ENCODE data around the gene PPFIA2. TPM values are rescaled to one million over a fixed set of nuclear protein-coding genes. Genes with fewer than 3 reads are reported as not detected.

The PPFIA2 gene
- total RNA-seq, 1 experiment from 2014 or later = not detected

- Histone ChIP-seq H3K4me3 (ENCODE audit: low read depth in 2 of 2, low read length in 2 of 2) (no peak overlapping the region), H3K27me3 (ENCODE audit: control insufficient read depth, insufficient read depth, low read length) (no peaks in the 10 kb centered on the region), H3K27ac (ENCODE audit: low read length) (no peak overlapping the region), H3K4me1 (ENCODE audit: control insufficient read depth, insufficient read depth, low read length) (no peaks in the 10 kb centered on the region), H3K36me3 (ENCODE audit: control insufficient read depth, insufficient read depth, low read length) (no peaks in the 10 kb centered on the region), H3K9me3 (ENCODE audit: control insufficient read depth, insufficient read depth, low read depth, low read length) (no peaks in the 10 kb centered on the region)
- BruUV-seq (replicated peaks) = no TSS peak
- ATAC-seq = no peak
- ChIA-PET CTCF (no interaction called here), POLR2A (no interaction called here)
- intact Hi-C loops (cut with micrococcal nuclease; ENCODE audit: unreplicated experiment) (no loop called here), in situ Hi-C loops (cut with HindIII; ENCODE audit: low pct_unique_long_range_greater_than_20kb, low sequenced_read_pairs) (no loop called here)
- TF ChIP-seq SIN3A (IDR thresholded peaks at IDR 0.05; ENCODE audit: borderline replicate concordance, insufficient read depth, low read depth, low read length) = no peak
- TF ChIP-seq POLR2AphosphoS5 (IDR thresholded peaks at IDR 0.05; ENCODE audit: low read depth, low read length) = no peak
- TF ChIP-seq, protein P1, sequence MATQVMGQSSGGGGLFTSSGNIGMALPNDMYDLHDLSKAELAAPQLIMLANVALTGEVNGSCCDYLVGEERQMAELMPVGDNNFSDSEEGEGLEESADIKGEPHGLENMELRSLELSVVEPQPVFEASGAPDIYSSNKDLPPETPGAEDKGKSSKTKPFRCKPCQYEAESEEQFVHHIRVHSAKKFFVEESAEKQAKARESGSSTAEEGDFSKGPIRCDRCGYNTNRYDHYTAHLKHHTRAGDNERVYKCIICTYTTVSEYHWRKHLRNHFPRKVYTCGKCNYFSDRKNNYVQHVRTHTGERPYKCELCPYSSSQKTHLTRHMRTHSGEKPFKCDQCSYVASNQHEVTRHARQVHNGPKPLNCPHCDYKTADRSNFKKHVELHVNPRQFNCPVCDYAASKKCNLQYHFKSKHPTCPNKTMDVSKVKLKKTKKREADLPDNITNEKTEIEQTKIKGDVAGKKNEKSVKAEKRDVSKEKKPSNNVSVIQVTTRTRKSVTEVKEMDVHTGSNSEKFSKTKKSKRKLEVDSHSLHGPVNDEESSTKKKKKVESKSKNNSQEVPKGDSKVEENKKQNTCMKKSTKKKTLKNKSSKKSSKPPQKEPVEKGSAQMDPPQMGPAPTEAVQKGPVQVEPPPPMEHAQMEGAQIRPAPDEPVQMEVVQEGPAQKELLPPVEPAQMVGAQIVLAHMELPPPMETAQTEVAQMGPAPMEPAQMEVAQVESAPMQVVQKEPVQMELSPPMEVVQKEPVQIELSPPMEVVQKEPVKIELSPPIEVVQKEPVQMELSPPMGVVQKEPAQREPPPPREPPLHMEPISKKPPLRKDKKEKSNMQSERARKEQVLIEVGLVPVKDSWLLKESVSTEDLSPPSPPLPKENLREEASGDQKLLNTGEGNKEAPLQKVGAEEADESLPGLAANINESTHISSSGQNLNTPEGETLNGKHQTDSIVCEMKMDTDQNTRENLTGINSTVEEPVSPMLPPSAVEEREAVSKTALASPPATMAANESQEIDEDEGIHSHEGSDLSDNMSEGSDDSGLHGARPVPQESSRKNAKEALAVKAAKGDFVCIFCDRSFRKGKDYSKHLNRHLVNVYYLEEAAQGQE (IDR thresholded peaks at IDR 0.05; ENCODE audit: insufficient read depth in 1 of 2, low read depth in 2 of 2, low read length in 1 of 2) = no peak
- TF ChIP-seq TCF7L2 (IDR thresholded peaks at IDR 0.05; ENCODE audit: low read depth, low read length) = no peak
- no peak for TF ChIP-seq CTCF (IDR thresholded peaks at IDR 0.05)
- DNase-seq (ENCODE audit: low read depth, low spot score) = no peak
These were observed 393.9 kb downstream of the PPFIA2 start for GRCh38 chr12:81365284-81365683.

DNA sequence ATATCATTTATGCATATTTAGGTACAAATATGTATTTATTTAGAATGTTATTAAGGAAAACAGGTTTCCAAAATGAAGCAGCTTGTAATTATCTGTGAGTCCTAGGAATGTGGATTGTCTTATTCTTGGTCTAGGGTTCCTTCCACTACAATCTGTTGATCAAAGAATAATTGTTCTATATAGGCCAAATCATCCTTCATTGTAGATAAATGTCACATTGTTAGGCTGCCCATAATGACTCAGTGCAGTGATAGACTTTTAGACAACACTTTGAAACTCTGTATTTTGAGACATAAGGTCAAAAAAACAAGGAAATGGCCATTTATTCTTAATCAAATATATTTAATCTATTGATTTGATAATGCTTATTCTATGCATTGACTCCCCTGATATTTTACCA is 398.2 kb downstream of the PPFIA2 start:
- in situ Hi-C loops (cut with HindIII; ENCODE audit: low pct_unique_long_range_greater_than_20kb, low sequenced_read_pairs) = no loop called here
- ATAC-seq (no peak), DNase-seq (ENCODE audit: low read depth, low spot score) (no peak)
- intact Hi-C loops (cut with micrococcal nuclease; ENCODE audit: unreplicated experiment) = no loop called here
- Histone ChIP-seq H3K4me1 (ENCODE audit: control insufficient read depth, insufficient read depth, low read length) (no peaks in the 10 kb centered on the region), H3K9me3 (ENCODE audit: control insufficient read depth, insufficient read depth, low read depth, low read length) (no peaks in the 10 kb centered on the region), H3K27ac (ENCODE audit: low read length) (no peak overlapping the region), H3K36me3 (ENCODE audit: control insufficient read depth, insufficient read depth, low read length) (no peaks in the 10 kb centered on the region), H3K4me3 (ENCODE audit: low read depth in 2 of 2, low read length in 2 of 2) (no peak overlapping the region), H3K27me3 (ENCODE audit: control insufficient read depth, insufficient read depth, low read length) (no peaks in the 10 kb centered on the region)
- TF ChIP-seq TCF7L2 (IDR thresholded peaks at IDR 0.05; ENCODE audit: low read depth, low read length) = no peak
- TF ChIP-seq, protein P1 (IDR thresholded peaks at IDR 0.05; ENCODE audit: insufficient read depth in 1 of 2, low read depth in 2 of 2, low read length in 1 of 2) = no peak
- CTCF ChIA-PET = no interaction called here
- BruUV-seq (replicated peaks) = no TSS peak
- POLR2A ChIA-PET = no interaction called here

Measured in Panc1 (cell line).